Colonic mucosa (tissue), 4 donors: ENCODE results near the gene ARHGAP15. TPM values are rescaled to one million over a fixed set of nuclear protein-coding genes. Genes with fewer than 3 reads are reported as not detected.

ENCODE experiments used
- DNase-seq: peaks from one replicate; pipeline ENCODE4 v3.0.0-alpha.2; 2020
- H3K27ac ChIP-seq: fragments of 200-600 bp; one replicate; pipeline ENCODE4 v1.8.0; 2021
- H3K27me3 ChIP-seq: fragments of 200-600 bp; one replicate; pipeline ENCODE4 v1.8.0; 2021
- H3K36me3 ChIP-seq: fragments of 200-600 bp; one replicate; pipeline ENCODE4 v1.8.0; 2021
- H3K4me1 ChIP-seq: fragments of 200-600 bp; one replicate; pipeline ENCODE4 v1.8.0; 2021; ENCODE audit warnings: mild to moderate bottlenecking
- H3K4me3 ChIP-seq: fragments of 200-600 bp; one replicate; pipeline ENCODE4 v1.8.0; 2021
- H3K9ac ChIP-seq, 2 donors: one replicate each; pipeline ENCODE4 v1.7.0; 2013; ENCODE audit warnings: control low read depth in 2 of 2, low read depth in 2 of 2, low read length in 2 of 2
- H3K9me3 ChIP-seq: fragments of 200-600 bp; one replicate; pipeline ENCODE4 v1.8.0; 2021
- intact Hi-C: fragments of 100-400 bp; cut with DNase I; formaldehyde crosslinking; loops from one replicate; pipeline ENCODE4 v1.14.1; 2022
- total RNA-seq, 2 donors: library from RNA; stranded (reverse); fragmentation: NEBNext Ultra II Directional in 1 of 2; extraction: Animal tissue kit (Norgen Biotek cat#: 25700) in 1 of 2; gene quantifications; one replicate each; pipeline ENCODE4 v1.2.1, GENCODE V29; 2021
- TF ChIP-seq, protein P1 (sequence below): fragments of 200-600 bp; IDR thresholded peaks from one replicate; pipeline ENCODE4 v1.8.0; 2022; ENCODE audit warnings: antibody characterized with exemption, mild to moderate bottlenecking
- donor health status: healthy.
- donor health status: DM: no; HTN: no; CAD: no.
- donor health status: DM: no; HTN: no; CAD: no.

The ARHGAP15 gene
- total RNA-seq, 2 donors from 2014 or later, result 1.6 to 3.7 TPM

DNA sequence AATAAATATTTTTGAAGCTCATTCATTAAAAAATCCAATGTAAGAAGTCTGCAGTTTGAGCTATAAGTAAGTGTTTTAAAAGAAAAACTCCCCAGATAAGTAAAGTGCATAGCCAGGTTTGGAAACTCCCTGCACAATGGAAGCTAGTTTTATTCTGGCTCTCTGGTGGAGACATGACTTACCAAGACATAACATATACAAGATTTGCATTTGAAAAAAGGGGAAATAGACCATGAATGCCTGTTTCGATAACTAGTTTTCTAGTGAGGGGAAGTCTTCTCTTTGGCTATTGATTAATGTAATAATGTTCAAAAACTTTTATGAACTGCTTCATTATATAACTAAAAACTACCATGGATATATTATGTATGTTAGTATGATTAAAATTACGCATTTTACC lies 435.2 kb downstream of the ARHGAP15 start:
- Histone ChIP-seq H3K9ac (no peak overlapping the region), H3K27ac (no peak overlapping the region), H3K36me3 (no peaks in the 10 kb centered on the region), H3K27me3 (no peaks in the 10 kb centered on the region), H3K9me3 (no peaks in the 10 kb centered on the region), H3K4me1 (no peaks in the 10 kb centered on the region), H3K4me3 (no peak overlapping the region)
- intact Hi-C loops, result no loop called here
- TF ChIP-seq, protein P1, sequence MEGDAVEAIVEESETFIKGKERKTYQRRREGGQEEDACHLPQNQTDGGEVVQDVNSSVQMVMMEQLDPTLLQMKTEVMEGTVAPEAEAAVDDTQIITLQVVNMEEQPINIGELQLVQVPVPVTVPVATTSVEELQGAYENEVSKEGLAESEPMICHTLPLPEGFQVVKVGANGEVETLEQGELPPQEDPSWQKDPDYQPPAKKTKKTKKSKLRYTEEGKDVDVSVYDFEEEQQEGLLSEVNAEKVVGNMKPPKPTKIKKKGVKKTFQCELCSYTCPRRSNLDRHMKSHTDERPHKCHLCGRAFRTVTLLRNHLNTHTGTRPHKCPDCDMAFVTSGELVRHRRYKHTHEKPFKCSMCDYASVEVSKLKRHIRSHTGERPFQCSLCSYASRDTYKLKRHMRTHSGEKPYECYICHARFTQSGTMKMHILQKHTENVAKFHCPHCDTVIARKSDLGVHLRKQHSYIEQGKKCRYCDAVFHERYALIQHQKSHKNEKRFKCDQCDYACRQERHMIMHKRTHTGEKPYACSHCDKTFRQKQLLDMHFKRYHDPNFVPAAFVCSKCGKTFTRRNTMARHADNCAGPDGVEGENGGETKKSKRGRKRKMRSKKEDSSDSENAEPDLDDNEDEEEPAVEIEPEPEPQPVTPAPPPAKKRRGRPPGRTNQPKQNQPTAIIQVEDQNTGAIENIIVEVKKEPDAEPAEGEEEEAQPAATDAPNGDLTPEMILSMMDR, result no peak
- no peak for DNase-seq

DNA sequence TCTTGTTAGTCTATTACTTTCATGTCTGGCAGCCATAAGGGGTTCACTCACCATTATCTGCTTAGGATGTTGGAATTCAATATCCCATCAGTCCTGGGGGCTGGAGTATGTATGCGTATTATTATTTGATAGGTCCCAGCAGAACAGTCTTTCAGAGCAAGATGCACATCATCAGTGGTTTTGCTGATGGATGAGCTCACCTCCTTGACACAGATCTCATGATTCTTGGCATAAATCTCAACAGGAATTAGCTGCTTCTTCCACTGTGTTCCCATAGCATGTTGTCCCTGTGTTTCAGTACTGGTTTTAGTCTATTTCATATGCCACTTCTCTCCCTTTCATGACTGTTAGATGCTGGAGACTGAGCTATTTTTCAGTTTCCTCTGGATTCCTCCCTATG lies 442.5 kb downstream of the ARHGAP15 start:
- intact Hi-C loops, result no loop called here
- no peak for DNase-seq
- Histone ChIP-seq H3K4me3 (no peak overlapping the region), H3K9ac (no peak overlapping the region), H3K36me3 (no peaks in the 10 kb centered on the region), H3K27me3 (no peaks in the 10 kb centered on the region), H3K9me3 (no peaks in the 10 kb centered on the region), H3K4me1 (no peaks in the 10 kb centered on the region), H3K27ac (no peak overlapping the region)
- TF ChIP-seq, protein P1, result no peak

DNA sequence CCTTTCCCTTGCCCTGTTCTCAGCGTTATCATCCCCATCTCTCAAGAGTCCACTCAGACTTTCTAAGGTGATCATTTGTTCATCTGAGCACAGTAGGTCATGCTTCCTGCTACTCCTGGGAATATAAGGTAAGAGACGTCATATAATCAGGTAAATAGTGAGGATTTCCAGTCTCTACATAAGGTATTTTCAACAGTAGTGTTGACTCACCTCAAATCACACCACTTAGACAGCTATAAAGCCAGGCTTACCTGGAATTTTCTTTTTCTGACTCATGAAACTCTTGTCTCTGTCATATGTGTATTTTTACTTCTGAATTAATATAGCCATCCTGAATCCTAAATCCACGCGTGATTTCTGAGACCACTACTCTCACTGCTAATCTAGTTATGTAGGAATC lies 443.2 kb downstream of the ARHGAP15 start:
- Histone ChIP-seq H3K27ac (no peak overlapping the region), H3K9ac (no peak overlapping the region), H3K27me3 (no peaks in the 10 kb centered on the region), H3K4me1 (no peaks in the 10 kb centered on the region), H3K36me3 (no peaks in the 10 kb centered on the region), H3K4me3 (no peak overlapping the region), H3K9me3 (no peaks in the 10 kb centered on the region)
- intact Hi-C loops, result no loop called here
- TF ChIP-seq, protein P1, result no peak
- DNase-seq, result no peak

DNA sequence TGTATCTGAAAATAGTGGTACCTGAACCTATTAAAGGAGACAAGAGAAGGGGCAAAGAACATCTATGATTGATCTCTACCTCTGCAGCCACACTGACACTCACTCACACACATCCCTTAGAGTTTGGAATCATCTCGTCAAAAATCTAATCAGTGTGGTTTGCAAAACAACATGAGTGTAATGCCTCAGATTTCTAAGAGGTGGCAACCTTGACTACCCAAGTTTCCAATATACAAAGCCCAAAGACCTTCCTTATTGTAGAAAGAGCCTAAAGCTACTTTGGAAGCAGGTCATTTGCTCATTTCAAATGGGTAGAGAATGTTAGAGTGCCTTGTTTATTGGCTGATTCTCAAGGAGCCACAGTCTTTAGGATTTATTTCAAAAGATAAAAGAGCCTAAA lies 444.9 kb downstream of the ARHGAP15 start:
- Histone ChIP-seq H3K36me3 (no peaks in the 10 kb centered on the region), H3K27ac (no peak overlapping the region), H3K9ac (no peak overlapping the region), H3K27me3 (no peaks in the 10 kb centered on the region), H3K4me3 (no peak overlapping the region), H3K9me3 (no peaks in the 10 kb centered on the region), H3K4me1 (no peaks in the 10 kb centered on the region)
- intact Hi-C loops, result no loop called here
- DNase-seq, result no peak
- TF ChIP-seq, protein P1, result no peak

DNA sequence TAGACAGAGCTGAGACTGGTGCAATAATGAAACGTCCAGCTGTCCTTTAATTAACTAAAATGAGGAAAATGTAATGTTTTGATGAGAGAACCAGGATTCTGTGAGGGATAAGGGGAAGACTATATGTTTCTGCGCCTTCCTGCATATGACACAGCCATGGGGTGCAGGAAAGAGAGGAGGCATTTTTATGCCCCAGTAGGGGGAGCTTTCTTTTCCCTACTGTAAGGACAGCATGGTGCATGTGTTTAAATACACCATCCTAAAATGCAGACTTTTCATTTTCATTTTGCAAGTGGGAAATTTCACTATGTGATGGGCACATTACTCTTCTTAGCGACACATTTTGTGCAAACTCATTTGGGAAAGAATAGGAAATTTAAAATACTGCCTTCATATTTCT lies 446.1 kb downstream of the ARHGAP15 start:
- Histone ChIP-seq H3K27ac (no peak overlapping the region), H3K4me3 (no peak overlapping the region), H3K27me3 (no peaks in the 10 kb centered on the region), H3K4me1 (no peaks in the 10 kb centered on the region), H3K9ac (no peak overlapping the region), H3K9me3 (no peaks in the 10 kb centered on the region), H3K36me3 (no peaks in the 10 kb centered on the region)
- no peak for DNase-seq
- intact Hi-C loops, result no loop called here
- TF ChIP-seq, protein P1, result no peak

DNA sequence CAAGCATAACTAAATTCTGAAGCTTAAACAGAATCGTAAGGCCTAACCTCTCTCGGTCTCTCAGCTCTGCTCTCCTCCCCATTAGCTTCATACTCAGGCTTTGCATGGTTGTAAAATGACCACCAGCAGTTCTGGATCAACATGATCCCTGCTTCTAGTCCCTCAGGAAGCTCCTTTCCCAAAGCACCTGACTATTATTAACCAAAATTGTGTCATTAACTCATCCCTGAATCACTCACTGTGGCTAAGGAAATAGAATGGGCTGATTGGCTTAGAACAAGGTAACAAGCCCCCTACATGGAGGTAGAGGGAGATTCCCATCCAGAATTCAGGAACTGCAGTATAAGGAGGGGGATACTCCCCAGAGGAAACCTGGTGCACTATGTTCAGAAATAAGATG lies 448.3 kb downstream of the ARHGAP15 start:
- DNase-seq, result no peak
- TF ChIP-seq, protein P1, result no peak
- Histone ChIP-seq H3K27me3 (no peaks in the 10 kb centered on the region), H3K9me3 (no peaks in the 10 kb centered on the region), H3K4me3 (no peak overlapping the region), H3K27ac (no peak overlapping the region), H3K9ac (no peak overlapping the region), H3K36me3 (no peaks in the 10 kb centered on the region), H3K4me1 (no peaks in the 10 kb centered on the region)
- intact Hi-C loops, result no loop called here
